Measurements from ENCODE around the gene NINJ2. TPM values are rescaled to one million over a fixed set of nuclear protein-coding genes. Genes with fewer than 3 reads are reported as not detected.
A peak's percentile ranks its signal among the peaks of the same experiment; 100 is the strongest.

NINJ2 gene
- total and polyA plus RNA-seq, 10 donors: 6.6 to 18.8 (median 10.2) TPM

- intact Hi-C loops (cut with DNase I; ENCODE audit: low total_unique reads): no loop called here
- peaks cover 0 to 37% (median 12%) of the 10 kb centered on the region in 7 donors for H3K27me3 ChIP-seq (replicated peaks in 1 of 7)
- no peaks in the 10 kb centered on the region for H3K36me3 ChIP-seq
- WGBS, 5 donors: 68 to 95% (median 88%) methylated on average over 7 to 9 of the region's 9 CpGs
- H3K4me1 ChIP-seq: peaks cover 14 to 43% (median 28%) of the 10 kb centered on the region in 6 donors
- H3K27ac ChIP-seq: no peak overlapping the region
- no peak for DNase-seq
- H3K4me3 ChIP-seq: no peak overlapping the region
- H3K9me3 ChIP-seq: no peaks in the 10 kb centered on the region
- no peak for TF ChIP-seq POLR2A (IDR thresholded peaks at IDR 0.05)
- TF ChIP-seq CTCF (IDR thresholded peaks at IDR 0.05 in 8 of 11, conservative IDR thresholded peaks at IDR 0.05 in 3 of 11): no peak
- no peak for TF ChIP-seq POLR2AphosphoS5 (IDR thresholded peaks at IDR 0.05)
Observed at GRCh38 chr12:541676-542324, 121.4 kb downstream of the NINJ2 start.

GRCh38 chr12:539540-540310 is 123.5 kb downstream of the NINJ2 start:
- intact Hi-C loops (cut with DNase I; ENCODE audit: low total_unique reads): no loop called here

GRCh38 chr12:538731-539539 is 124.3 kb downstream of the NINJ2 start:
- Histone ChIP-seq H3K9me3 (no peaks in the 10 kb centered on the region), H3K27ac (peak overlapping the region in 7 of 8 donors; percentile 6 to 65 (median 56)), H3K4me1 (peaks cover 9 to 30% (median 18%) of the 10 kb centered on the region in 6 donors), H3K4me3 (no peak overlapping the region), H3K27me3 (replicated peaks in 1 of 7) (peaks cover 0 to 13% (median 0%) of the 10 kb centered on the region in 7 donors), H3K36me3 (no peaks in the 10 kb centered on the region)
- DNase-seq: peak; percentile 86
- TF ChIP-seq POLR2AphosphoS5 (IDR thresholded peaks at IDR 0.05) (peak in 2 of 3 donors; percentile 77 to 81), CTCF (IDR thresholded peaks at IDR 0.05 in 8 of 11, conservative IDR thresholded peaks at IDR 0.05 in 3 of 11) (no peak), POLR2A (IDR thresholded peaks at IDR 0.05) (no peak)
- intact Hi-C loops (cut with DNase I; ENCODE audit: low total_unique reads): no loop called here
- 14 to 24% (median 21%) methylated on average over 10 of the region's 10 CpGs for WGBS, 5 donors

More at GRCh38 chr12:539540-540310, 123.5 kb downstream of the NINJ2 start:
- H3K36me3 ChIP-seq: no peaks in the 10 kb centered on the region
- H3K4me3 ChIP-seq: no peak overlapping the region
- WGBS, 5 donors: 89 to 92% (median 91%) methylated on average over 18 of the region's 18 CpGs
- DNase-seq: no peak
- peaks cover 9 to 31% (median 19%) of the 10 kb centered on the region in 6 donors for H3K4me1 ChIP-seq
- peak overlapping the region in 1 of 8 donors; percentile 56 for H3K27ac ChIP-seq
- peaks cover 0 to 21% (median 5%) of the 10 kb centered on the region in 7 donors for H3K27me3 ChIP-seq (replicated peaks in 1 of 7)
- no peaks in the 10 kb centered on the region for H3K9me3 ChIP-seq
- TF ChIP-seq POLR2A (IDR thresholded peaks at IDR 0.05): no peak
- TF ChIP-seq CTCF (IDR thresholded peaks at IDR 0.05 in 8 of 11, conservative IDR thresholded peaks at IDR 0.05 in 3 of 11): no peak
- TF ChIP-seq POLR2AphosphoS5 (IDR thresholded peaks at IDR 0.05): no peak
